Smooth muscle cell (in vitro differentiated cells): ENCODE results near the gene CES2. TPM values are rescaled to one million over a fixed set of nuclear protein-coding genes. Genes with fewer than 3 reads are reported as not detected.

Source experiments
- DNase-seq: peaks from one replicate; lab custom pipeline; 2025; ENCODE audit not compliant: unreplicated experiment; lab: John Stamatoyannopoulos, UW
- H2AFZ ChIP-seq: fragments of 200-600 bp; sonication (generic); 2 replicates; pipeline ENCODE4 v1.6.0; 2016; ENCODE audit warnings: antibody characterized with exemption, low read depth, mild to moderate bottlenecking
- H3F3A ChIP-seq: fragments of 200-600 bp; sonication (generic); 2 replicates; pipeline ENCODE4 v1.6.0; 2017; ENCODE audit warnings: antibody characterized with exemption, low read depth
- H3K27ac ChIP-seq: fragments of 200-600 bp; sonication (generic); 2 replicates; pipeline ENCODE4 v1.5.1; 2016; ENCODE audit warnings: low read depth, mild to moderate bottlenecking
- H3K27me3 ChIP-seq: fragments of 200-600 bp; sonication (generic); 2 replicates; pipeline ENCODE4 v1.6.1; 2016; ENCODE audit warnings: low read depth, mild to moderate bottlenecking
- H3K36me3 ChIP-seq: fragments of 200-600 bp; sonication (generic); 2 replicates; pipeline ENCODE4 v1.5.1; 2016; ENCODE audit warnings: low read depth
- H3K4me1 ChIP-seq: fragments of 200-600 bp; sonication (generic); 2 replicates; pipeline ENCODE4 v1.5.1; 2016; ENCODE audit warnings: low read depth
- H3K4me2 ChIP-seq: fragments of 200-600 bp; sonication (generic); 2 replicates; pipeline ENCODE4 v1.6.0; 2016; ENCODE audit warnings: mild to moderate bottlenecking
- H3K4me3 ChIP-seq: fragments of 200-600 bp; sonication (generic); 2 replicates; pipeline ENCODE4 v1.5.1; 2016; ENCODE audit warnings: mild to moderate bottlenecking
- H3K79me2 ChIP-seq: fragments of 200-600 bp; sonication (generic); 2 replicates; pipeline ENCODE4 v1.6.0; 2016; ENCODE audit warnings: low read depth, mild to moderate bottlenecking
- H3K9ac ChIP-seq: fragments of 200-600 bp; sonication (generic); 2 replicates; pipeline ENCODE4 v1.6.0; 2016; ENCODE audit warnings: low read depth
- H3K9me3 ChIP-seq: fragments of 200-600 bp; sonication (generic); replicated peaks from 2 replicates; pipeline ENCODE4 v1.5.1; 2016; ENCODE audit warnings: low read depth
- H4K20me1 ChIP-seq: fragments of 200-600 bp; sonication (generic); 2 replicates; pipeline ENCODE4 v1.6.0; 2016; ENCODE audit warnings: low read depth
- WGBS: methylation state at CpG from one replicate; pipeline ENCODE4 v1.1.7; 2016; ENCODE audit warnings: low lambda C conversion rate; 5-methylcytosine and 5-hydroxymethylcytosine counted together
- polyA plus RNA-seq: library from polyadenylated mRNA; unstranded; fragments of >200 nt; fragmentation: Nextera tagmentation; extraction: Ambion mirVana; gene quantifications from 2 replicates; pipeline ENCODE4 v1.2.1, GENCODE V29; 2016
- total RNA-seq: library from RNA; depleted of rRNA; stranded (reverse); fragments of >200 nt; gene quantifications from 2 replicates; pipeline ENCODE4 v1.2.3, GENCODE V29; 2014
- TF ChIP-seq, protein P1 (sequence below): fragments of 200-600 bp; sonication (generic); IDR thresholded peaks from 2 replicates; pipeline ENCODE4 v1.5.1; 2017; ENCODE audit warnings: borderline replicate concordance, mild to moderate bottlenecking, antibody characterized with exemption; ENCODE audit not compliant: insufficient read depth, poor library complexity, severe bottlenecking

The CES2 gene
- total and polyA plus RNA-seq, 2 experiments from 2014 or later: 12.1 to 26.9 TPM

DNA sequence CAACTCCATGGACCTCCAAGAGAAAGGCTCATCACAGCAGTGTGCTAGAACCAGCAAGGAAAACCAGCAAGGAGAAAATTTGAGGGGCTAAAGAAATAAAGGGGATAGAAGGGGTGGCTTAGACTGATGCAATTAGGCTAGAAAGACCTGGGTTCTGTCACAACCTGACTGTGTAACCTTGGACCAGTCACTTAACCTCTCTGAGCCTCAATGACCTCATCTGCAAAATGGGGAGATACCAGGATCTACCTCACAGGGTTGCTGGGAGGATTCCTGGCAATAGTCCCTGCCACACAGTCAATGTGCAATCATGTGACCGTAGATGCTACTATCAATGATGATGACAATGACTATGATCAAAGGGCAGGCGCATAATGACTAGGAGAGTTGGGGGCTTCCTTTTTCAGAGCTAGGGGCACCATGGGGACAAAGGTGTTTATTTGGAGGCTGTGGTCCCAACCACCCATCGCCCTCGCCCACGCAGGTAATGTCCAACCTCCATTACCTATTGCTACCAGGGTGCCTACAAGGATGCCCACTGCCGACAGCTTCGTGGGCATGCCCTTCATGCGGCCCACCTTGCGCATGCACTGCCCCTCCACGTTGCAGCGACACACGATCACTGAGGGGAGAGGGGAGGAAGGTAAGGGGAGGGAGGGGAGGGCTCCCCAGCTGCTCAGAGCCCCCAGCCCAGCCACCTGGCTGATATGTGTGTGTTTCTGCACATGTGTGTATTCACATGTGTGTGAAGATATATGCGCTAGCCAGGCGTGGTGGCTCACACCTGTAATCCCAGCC, 26.4 kb upstream of the CES2 start:
- DNase-seq: no peak

GRCh38 chr16:66910175-66910940, 25.0 kb upstream of the CES2 start:
- Histone ChIP-seq H3K9ac (no peak overlapping the region), H3K27me3 (no peaks in the 10 kb centered on the region), H3K9me3 (no peaks in the 10 kb centered on the region), H3K4me1 (peaks cover 6% of the 10 kb centered on the region), H3K36me3 (no peaks in the 10 kb centered on the region), H3F3A (no peaks in the 10 kb centered on the region), H3K4me3 (no peak overlapping the region), H4K20me1 (no peaks in the 10 kb centered on the region), H3K4me2 (no peak overlapping the region), H3K79me2 (no peaks in the 10 kb centered on the region), H2AFZ (no peak overlapping the region), H3K27ac (no peak overlapping the region)
- no peak for DNase-seq
- 82% methylated on average over 14 of the region's 14 CpGs for WGBS
- TF ChIP-seq, protein P1, sequence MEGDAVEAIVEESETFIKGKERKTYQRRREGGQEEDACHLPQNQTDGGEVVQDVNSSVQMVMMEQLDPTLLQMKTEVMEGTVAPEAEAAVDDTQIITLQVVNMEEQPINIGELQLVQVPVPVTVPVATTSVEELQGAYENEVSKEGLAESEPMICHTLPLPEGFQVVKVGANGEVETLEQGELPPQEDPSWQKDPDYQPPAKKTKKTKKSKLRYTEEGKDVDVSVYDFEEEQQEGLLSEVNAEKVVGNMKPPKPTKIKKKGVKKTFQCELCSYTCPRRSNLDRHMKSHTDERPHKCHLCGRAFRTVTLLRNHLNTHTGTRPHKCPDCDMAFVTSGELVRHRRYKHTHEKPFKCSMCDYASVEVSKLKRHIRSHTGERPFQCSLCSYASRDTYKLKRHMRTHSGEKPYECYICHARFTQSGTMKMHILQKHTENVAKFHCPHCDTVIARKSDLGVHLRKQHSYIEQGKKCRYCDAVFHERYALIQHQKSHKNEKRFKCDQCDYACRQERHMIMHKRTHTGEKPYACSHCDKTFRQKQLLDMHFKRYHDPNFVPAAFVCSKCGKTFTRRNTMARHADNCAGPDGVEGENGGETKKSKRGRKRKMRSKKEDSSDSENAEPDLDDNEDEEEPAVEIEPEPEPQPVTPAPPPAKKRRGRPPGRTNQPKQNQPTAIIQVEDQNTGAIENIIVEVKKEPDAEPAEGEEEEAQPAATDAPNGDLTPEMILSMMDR: no peak

More for the DNA sequence above, 26.4 kb upstream of the CES2 start:
- Histone ChIP-seq H3F3A (no peaks in the 10 kb centered on the region), H3K9ac (no peak overlapping the region), H3K4me2 (no peak overlapping the region), H4K20me1 (no peaks in the 10 kb centered on the region), H2AFZ (no peak overlapping the region), H3K79me2 (no peaks in the 10 kb centered on the region), H3K36me3 (no peaks in the 10 kb centered on the region), H3K27me3 (no peaks in the 10 kb centered on the region), H3K4me1 (peaks cover 11% of the 10 kb centered on the region), H3K4me3 (no peak overlapping the region), H3K27ac (no peak overlapping the region), H3K9me3 (no peaks in the 10 kb centered on the region)
- 89% methylated on average over 14 of the region's 14 CpGs for WGBS
- TF ChIP-seq, protein P1: no peak

- H4K20me1 ChIP-seq: no peaks in the 10 kb centered on the region
- no peaks in the 10 kb centered on the region for H3K9me3 ChIP-seq
- no peak overlapping the region for H3K4me2 ChIP-seq
- no peaks in the 10 kb centered on the region for H3F3A ChIP-seq
- no peak overlapping the region for H3K4me3 ChIP-seq
- TF ChIP-seq, protein P1: no peak
- DNase-seq: no peak
- no peaks in the 10 kb centered on the region for H3K79me2 ChIP-seq
- H3K9ac ChIP-seq: no peak overlapping the region
- H3K36me3 ChIP-seq: no peaks in the 10 kb centered on the region
- no peaks in the 10 kb centered on the region for H3K27me3 ChIP-seq
- no peaks in the 10 kb centered on the region for H3K4me1 ChIP-seq
- no peak overlapping the region for H2AFZ ChIP-seq
- WGBS: 64% methylated on average over 5 of the region's 5 CpGs
- no peak overlapping the region for H3K27ac ChIP-seq
These were observed 24.2 kb upstream of the CES2 start for GRCh38 chr16:66911112-66911511.
